SW 1271 (cell line): Measurements from ENCODE around the gene MATK.
A peak's percentile ranks its signal among the peaks of the same experiment; 100 is the strongest.

Experiments used
- DNase-seq, 2 experiments: peaks; one replicate each; lab custom pipeline; 2025; lab: John Stamatoyannopoulos, UW

The MATK gene

DNA sequence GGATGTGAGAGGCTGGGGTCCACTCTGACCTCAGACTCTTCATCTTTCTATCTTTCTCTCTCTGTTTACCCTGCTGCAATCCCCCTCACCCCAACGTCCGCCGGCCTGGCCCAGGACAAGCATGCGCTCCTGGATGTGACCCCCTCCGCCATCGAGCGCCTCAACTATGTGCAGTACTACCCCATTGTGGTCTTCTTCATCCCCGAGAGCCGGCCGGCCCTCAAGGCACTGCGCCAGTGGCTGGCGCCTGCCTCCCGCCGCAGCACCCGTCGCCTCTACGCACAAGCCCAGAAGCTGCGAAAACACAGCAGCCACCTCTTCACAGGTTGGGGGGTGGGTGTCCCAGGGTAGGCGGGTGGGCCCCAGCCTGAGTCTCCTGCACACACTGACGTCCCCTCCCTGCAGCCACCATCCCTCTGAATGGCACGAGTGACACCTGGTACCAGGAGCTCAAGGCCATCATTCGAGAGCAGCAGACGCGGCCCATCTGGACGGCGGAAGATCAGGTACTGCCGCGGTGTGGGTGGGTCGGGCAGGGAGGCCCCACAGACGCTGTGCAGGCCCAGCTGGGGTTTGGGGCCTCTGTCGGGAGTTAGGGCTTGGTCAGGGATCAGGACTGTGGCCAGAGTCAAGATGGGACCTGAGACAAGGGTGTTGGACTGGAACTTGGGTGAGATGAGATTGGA lies 39.7 kb downstream of the MATK start:
- no peak for DNase-seq

DNA sequence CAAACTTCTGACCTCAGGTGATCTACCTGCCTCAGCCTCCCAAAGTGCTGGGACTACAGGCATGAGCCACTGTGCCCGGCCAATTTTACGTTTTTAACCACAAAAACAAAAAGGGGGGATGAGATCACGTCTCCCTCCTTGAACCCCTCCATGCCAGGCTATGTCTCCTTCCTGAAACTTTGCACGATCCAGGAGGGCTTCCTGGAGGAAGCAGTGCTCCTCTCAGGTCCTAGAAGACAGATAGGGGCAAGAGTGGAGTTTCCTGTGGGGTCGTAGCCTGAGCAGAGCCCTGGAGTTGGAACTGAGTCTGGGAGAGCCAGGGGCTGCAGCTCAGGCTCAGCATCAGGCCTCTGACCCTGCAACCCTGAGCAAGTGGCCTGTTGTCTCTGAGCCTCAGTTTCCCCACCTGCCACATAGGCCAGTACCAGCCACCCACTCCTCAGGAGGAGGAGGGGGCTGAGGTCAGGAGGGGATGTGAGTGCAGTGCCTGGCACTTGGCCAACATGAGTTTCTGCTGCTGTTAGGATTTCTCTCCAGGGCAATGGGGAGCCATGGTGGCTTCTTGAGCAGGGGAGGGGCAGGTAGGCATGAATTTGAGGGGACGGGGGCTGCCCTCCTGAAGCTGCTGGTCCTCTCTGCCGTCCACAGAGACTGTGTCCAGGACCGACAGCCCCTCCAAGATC lies 40.7 kb downstream of the MATK start:
- no peak for DNase-seq

DNA sequence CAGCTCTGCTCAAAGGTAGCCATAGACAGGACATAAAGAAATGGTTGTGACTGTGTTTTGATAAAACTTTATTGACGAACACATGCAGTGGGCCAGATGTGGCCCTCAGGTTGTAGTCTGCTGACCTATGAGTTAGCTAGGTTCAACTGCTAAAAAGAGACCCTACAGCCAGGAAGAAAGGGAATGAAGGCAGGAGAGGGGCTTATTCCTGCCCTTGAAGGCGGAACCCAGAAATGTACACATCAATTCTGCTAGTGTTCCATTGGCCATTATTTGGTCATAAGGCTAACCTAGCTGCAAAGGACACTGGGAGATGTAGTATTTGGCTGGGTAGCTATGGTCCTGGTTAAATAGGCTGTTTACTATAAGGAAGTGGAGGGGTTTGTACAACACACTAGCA lies 42.7 kb downstream of the MATK start:
- DNase-seq = peak in 1 of 2 experiments; percentile 24

DNA sequence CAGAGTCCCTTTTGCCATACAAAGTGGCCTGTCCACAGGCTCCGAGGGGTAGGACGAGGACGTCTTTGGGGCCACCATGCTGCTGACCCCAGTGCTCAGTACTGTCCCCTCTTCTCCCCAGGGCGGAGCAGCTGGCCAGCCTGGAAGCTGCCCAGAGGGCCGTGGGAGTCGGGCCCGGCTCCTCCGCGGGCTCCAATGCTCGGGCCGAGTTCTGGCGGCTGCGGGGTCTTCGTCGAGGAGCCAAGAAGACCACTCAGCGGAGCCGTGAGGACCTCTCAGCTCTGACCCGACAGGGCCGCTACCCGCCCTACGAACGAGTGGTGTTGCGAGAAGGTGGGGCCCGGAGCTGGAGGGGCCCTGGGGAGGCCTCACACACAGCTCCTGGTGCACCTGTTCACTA lies 45.8 kb downstream of the MATK start:
- no peak for DNase-seq

DNA sequence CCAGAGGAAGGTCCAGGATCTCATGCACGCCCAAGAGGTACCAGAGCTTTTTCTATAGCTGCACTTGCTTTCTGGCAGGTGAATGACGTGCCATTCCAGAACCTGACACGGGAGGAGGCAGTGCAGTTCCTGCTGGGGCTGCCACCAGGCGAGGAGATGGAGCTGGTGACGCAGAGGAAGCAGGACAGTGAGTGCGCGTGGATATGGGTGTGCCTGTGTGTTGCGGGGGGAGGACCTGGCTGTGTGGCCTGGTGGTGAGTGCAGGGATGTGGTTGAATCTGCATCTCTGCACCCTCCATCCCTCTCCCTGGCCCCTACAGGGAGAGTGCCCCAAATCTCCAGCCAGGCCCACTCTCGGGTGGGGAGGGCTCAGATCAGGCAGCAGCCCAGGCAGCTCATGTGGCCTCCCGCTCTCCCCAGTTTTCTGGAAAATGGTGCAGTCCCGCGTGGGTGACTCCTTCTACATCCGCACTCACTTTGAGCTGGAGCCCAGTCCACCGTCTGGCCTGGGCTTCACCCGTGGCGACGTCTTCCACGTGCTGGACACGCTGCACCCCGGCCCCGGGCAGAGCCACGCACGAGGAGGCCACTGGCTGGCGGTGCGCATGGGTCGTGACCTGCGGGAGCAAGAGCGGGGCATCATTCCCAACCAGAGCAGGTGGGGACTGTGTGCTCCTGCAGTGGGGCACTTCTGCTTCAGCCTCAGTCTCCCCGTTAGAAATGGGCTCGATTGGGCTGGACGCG lies 47.5 kb downstream of the MATK start:
- no peak for DNase-seq

DNA sequence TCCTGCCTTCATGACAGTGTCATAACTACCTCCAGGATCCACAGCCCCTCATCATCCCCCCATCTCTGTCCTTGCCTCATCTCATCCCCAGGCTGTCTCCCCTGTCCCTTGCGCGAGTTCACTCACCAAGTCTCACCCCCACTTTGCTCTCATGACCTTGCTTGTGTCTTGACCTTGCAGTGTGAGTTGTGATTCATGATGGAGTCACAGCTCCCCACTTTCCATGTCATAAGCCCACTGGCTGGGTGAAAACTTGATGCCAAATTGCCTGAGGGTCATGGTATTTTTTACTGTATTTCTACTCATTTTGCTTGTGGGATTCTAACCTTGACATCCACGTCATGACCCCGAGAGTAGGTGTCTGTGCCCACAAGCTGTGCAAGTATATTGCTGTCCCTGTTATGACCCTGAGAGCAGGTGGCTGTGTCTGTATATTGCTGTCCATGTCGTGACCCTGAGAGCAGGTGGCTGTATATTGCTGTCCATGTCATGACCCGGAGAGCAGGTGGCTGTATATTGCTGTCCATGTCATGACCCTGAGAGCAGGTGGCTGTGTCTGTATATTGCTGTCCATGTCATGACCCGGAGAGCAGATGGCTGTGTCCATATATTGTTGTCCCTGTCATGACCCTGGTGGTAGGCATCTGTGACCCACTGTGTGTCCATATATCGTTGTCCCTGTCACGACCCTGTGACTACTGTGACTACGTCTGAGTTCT lies 48.5 kb downstream of the MATK start:
- no peak for DNase-seq

DNA sequence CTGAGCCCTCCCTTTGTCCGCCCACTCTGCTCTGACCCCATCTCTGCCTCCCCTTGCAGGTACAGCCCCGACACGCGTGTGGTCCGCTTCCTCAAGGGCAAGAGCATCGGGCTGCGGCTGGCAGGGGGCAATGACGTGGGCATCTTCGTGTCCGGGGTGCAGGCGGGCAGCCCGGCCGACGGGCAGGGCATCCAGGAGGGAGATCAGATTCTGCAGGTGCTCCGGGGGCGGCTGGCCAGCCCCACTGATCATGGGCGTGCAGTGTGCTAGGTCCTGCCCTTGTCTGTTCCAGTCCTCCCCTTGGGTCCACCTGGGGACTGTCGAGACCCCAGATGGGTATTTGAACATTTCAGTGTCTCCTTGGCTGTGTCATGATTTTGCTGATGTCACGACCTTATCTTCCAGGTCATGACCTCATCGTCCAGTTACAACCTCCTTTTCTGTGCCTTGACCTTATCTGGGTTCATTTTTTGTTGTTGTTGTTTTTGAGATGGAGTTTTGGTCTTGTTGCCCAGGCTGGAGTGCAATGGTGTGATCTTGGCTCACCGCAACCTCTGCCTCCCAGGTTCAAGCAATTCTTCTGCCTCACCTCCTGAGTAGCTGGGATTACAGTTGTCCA lies 50.0 kb downstream of the MATK start:
- DNase-seq = no peak

DNA sequence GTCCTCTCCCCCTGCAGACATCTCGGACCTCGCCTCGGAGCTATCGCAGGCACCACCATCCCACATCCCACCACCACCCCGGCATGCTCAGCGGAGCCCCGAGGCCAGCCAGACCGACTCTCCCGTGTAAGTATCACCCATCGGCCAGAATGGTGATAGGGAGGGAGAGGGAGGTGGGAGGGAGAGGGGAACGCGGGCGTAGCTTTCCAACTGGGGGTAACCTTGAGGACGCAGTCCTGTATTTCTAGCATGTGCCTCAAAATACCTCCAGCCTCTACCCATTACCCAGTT lies 51.9 kb downstream of the MATK start:
- DNase-seq = no peak

DNA sequence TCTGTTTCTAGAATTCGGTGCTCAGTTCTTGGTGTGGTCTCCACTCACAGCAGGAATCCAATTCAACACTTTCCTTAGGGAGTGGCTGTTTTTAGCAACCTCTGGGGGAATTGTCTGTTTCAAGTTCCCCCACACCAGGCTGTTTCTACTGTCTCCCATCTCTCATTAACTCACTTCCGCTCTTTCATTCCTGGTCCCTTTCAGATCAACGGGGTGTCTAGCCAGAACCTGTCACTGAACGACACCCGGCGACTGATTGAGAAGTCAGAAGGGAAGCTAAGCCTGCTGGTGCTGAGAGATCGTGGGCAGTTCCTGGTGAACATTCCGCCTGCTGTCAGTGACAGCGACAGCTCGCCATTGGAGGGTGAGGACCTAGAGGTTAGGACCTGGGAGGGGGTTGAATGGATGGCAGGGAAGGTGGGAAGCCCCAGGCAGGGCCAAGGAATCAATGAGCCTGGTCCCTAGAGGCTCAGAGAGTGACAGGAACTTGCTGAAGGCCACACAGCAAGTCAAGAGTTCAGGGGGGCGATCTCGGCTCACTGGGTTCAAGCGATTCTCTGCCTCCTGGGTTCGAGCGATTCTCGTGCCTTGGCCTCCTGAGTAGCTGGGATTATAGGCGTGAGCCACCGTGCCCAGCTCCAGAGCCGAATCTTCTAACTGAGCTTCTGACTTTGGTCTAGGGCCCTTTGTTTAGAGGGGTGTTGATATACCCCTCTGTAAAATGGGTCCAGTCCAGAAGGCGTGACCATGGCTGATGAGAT lies 52.5 kb downstream of the MATK start:
- DNase-seq = no peak

DNA sequence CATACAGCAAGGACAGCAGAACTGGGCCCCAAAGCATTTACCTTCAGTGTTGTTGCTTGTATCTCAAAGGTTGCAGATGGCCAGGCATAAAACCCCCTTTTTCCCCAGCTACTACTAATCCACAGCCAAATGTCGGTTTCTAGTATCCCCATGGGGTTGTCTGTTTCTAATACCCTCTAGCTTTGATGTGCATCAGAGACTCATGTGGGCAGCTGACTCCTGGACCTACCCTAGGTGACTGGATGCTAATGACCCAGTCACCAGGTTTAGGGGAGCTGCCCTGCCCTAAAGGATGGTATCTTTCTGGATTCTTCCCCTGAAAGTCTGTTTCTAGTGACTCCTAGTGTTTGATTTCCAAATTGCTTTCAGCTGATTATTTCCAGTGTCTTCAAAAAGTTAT lies 54.1 kb downstream of the MATK start:
- DNase-seq = no peak

DNA sequence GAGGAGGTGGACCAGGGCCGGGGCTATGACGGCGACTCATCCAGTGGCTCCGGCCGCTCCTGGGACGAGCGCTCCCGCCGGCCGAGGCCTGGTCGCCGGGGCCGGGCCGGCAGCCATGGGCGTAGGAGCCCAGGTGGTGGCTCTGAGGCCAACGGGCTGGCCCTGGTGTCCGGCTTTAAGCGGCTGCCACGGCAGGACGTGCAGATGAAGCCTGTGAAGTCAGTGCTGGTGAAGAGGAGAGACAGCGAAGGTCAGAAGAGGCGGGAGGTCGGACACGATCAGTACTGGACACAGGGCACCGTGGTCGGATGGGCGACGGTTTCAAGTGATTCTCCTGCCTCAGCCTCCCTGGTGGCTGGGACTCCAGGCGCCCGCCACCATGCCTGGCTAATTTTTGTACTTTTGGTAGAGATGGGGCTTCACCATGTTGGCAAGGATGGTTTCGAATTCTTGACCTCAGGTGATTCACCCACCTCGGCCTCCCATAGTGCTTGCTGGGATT lies 55.7 kb downstream of the MATK start:
- DNase-seq = no peak
